NCI-H1436 treated with DMSO at 0.1 percent for 48 hours (cell line): ENCODE results near the gene AGO4.
"Not testable (repeated sequence)": the region's sequence is repeated elsewhere in the genome, so short reads cannot be mapped to it uniquely, and the experiment has no call there.

Source experiments
- DNase-seq: peaks from one replicate; lab custom pipeline; 2025; lab: John Stamatoyannopoulos, UW

AGO4 gene

DNA sequence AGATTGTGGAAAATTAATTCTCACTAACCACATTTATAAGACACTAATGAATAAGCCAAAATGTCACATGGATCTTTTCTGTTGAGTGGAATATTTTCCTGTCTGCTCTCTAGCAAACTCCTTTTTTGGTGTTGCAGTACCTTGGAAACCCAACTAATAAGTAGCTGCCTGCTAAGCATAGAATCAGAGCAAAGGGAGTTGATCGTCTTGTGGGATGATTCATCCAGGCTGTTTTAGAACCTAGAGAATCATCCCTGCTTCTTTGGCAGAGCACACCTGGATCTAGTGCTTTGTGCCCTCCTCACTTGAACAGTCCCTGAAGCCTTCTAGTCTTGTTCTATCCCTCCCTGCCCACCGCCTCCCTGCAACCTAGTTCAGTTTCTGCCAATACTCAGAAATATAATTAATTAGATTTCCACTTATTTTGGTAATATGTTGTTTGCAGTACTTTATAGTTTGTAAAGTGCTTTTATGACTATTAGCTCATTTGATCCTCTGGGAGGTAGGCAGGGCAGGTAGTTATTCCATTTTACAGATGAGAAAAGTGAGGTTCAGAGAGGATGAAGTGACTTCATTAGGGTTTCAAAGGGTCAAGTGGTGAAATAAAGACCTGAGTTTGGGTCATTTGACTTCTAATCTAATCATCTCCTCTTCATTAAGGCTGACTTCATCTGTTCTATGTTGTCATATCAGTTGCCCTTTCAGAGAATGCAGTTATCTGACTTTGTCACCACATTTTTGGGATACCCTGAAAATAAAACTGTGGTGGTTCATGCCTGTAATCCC is 2.5 kb downstream of the AGO4 start:
- DNase-seq = no peak

DNA sequence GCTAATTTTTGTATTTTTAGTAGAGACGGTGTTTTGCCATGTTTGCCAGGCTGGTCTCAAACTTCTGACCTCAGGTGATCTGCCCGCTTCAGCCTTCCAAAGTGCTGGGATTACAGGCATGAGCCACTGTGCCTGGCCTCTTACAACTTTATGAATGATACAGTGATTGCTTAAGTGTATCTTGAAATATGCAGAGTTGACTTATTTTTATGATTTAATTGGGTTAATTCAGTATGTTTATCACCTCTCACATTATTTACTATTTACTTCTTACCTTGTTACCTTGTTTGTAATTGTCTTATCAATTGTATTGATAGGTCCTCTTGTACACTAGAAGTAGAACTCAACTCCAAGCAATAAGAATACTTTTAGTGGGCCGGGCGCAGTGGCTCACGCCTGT is 4.9 kb downstream of the AGO4 start:
- not testable (repeated sequence) for DNase-seq

DNA sequence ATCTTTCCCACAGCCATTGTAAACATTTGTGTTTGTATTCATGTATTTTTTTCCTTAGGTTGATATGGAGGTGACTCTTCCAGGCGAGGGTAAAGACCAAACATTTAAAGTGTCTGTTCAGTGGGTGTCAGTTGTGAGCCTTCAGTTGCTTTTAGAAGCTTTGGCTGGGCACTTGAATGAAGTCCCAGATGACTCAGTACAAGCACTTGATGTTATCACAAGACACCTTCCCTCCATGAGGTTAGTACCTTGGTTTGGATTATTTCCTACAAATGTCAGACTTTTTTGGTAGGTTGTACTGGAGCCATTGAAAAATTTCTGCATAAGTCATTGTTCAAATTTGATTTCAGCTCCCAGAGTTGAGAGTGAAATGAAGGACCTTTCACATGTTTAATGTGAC is 17.4 kb downstream of the AGO4 start:
- DNase-seq = no peak

DNA sequence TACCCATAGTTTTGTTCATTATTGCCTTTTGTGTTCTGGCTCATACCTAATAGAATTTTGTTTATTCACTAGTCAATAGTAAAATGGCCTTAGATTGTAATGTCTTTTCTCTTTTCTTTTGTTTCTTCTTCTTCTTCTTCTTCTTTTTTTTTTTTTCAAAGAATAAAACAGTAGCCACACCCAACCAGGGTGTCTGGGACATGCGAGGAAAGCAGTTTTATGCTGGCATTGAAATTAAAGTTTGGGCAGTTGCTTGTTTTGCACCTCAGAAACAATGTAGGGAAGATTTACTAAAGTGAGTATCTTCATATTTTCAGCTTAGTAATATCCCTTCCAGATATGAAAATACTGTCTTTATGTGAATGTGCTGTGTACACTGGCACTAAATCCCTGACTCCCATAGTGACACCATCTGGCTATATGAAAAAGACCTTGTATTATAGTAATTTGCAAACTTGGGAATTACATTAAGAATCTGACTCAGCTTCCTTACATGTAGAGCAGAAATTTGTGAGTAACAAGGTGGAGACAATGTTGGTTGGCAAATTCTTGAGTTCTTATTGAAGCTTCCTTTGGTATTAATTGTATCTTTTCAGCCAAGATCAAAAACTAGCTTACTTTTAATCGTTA is 24.6 kb downstream of the AGO4 start:
- no peak for DNase-seq

DNA sequence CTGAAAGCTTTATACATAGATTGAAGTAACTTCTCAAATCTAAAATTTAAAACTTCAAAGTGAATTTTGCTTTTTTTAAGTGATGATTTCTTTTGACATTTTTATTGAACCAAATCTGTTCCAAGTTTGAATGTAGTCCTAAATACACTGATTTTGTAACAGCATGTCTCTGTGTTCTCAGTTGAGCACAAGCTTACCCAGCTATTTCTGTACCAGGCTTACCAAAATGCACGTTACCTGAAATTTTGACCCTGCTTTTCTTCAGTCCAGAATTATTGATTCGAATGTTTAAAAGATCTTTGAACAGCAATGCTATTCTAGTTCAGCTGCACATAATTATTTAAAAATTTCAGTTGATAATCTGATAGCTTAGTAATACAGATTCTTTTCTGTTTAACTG is 25.6 kb downstream of the AGO4 start:
- DNase-seq = no peak

DNA sequence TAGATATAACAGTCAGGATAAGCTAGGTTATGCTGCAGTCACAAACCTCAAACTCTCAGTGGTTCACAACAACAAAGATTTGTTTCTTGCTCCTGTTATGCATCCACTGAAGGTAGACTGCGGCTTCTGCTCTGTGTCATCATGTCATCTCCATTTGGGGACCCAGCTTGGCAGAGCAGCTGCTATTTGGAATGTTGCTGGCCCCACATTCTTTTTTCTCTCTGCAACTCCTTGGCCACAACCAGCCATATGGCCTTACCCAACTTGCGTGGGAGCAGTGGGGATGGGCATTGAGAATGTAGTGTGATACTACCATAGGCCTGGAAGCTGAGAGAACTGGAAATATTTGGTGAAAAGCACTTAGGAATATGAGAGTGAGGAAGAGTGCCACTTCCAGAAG is 26.4 kb downstream of the AGO4 start:
- no peak for DNase-seq

- no peak for DNase-seq
Measured at GRCh38 chr1:35835398-35835797, 27.6 kb downstream of the AGO4 start.

DNA sequence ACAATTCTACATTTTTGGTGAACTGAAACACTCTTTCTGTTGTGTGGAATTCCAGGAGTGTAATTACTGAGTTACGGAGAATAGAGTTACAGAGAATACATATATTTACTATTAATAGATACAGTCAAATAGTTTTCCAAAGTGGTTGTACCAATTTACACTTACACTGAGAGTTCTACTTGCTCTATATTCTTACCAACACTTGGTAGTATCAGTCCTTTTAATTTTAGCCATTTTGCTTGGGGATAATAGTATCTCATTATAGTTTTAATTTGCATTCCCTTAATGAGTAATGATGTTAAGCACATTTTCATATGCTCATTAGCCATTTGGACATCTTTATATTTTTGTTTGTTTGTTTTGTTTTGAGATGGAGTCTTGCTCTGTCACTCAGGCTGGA is 28.9 kb downstream of the AGO4 start:
- DNase-seq = no peak

DNA sequence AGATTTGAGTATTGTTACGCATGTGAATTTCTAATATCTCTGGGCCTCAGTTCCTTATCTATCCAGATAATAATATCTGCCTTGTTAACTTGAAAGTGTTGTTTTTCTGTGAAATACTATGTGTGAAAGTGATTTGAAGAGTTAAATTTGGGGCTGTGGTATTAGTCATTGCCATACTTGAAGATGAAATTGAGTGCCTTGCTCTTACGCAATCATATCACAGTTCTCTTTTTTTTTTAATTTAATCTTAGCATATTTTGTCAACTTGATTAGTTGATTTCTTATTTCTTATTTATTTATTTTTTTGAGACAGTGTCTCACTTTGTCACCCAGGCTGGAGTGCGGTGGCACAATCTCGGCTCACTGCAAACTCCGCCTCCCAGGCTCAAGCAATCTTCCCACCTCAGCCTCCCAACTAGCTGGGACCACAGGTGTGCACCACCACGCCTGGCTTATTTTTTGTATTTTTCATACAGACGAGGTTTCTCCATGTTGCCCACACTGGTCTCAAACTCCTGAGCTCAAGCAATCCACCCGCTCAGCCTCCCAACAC is 31.0 kb downstream of the AGO4 start:
- DNase-seq = no peak

DNA sequence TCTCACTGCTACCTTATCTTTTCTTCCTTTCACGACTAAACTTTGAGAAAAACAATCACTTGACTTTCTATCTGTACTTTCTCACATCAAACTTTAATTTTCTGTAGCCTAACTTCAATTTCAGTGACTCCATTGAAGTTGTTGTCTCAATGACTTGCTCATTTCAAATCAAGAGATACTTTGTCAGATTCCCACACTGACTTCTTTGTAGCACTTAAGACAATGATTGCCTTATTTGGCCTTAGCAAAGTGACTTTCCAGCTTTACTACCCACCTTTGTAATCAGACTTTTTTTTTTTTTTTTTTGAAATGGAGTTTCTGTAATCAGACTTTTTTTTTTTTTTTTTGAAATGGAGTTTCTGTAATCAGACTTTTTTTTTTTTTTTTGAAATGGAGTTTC is 37.0 kb downstream of the AGO4 start:
- no peak for DNase-seq

DNA sequence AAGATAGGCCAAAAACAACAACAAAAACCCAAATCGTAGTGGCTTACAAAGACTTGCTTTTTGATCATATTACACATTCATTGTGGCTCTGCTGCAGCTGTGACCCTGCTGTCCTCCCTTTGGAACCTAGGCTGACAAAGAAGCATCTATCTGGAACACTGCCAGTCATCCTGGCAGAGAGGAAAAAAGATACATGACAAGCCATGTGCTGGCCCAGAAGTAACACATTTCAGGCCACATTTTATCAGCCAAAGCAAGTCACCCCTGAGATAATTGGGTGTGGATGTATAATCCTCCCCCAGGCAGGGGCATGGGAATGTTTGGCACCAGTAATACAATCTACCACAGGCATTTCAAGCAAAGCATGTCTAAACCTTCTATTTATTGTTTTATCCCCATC is 38.0 kb downstream of the AGO4 start:
- DNase-seq = no peak

- DNase-seq = no peak
Measured at GRCh38 chr1:35847935-35848565, 40.2 kb downstream of the AGO4 start.

DNA sequence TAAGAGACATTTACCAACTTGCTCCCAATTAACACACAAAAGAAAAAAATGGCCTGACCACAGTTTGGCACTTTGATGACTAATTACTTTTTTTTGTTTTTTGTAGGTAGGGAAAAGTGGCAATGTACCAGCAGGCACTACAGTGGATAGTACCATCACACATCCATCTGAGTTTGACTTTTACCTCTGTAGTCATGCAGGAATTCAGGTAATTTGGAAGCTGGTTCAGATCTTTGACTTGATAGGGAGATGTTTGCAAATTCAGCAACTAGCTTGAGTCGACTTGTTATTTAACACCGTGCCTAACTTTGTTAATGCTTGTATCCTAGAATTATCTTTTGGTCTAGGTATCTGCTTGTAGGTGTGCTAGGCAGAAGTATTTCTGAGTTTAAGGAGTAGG is 42.2 kb downstream of the AGO4 start:
- no peak for DNase-seq

DNA sequence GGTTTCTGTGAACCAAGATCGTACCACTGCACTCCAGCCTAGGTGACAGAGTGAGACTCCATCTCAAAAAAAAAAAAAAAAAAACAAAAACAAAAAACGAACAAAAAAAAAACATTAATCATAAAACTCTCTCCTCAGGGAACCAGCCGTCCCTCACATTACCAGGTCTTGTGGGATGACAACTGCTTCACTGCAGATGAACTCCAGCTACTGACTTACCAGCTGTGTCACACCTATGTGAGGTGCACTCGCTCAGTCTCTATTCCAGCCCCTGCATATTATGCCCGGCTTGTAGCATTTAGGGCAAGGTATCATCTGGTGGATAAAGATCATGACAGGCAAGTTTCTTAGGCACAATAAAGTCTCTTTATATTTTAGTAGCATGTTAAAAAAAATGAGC is 42.9 kb downstream of the AGO4 start:
- DNase-seq = no peak

DNA sequence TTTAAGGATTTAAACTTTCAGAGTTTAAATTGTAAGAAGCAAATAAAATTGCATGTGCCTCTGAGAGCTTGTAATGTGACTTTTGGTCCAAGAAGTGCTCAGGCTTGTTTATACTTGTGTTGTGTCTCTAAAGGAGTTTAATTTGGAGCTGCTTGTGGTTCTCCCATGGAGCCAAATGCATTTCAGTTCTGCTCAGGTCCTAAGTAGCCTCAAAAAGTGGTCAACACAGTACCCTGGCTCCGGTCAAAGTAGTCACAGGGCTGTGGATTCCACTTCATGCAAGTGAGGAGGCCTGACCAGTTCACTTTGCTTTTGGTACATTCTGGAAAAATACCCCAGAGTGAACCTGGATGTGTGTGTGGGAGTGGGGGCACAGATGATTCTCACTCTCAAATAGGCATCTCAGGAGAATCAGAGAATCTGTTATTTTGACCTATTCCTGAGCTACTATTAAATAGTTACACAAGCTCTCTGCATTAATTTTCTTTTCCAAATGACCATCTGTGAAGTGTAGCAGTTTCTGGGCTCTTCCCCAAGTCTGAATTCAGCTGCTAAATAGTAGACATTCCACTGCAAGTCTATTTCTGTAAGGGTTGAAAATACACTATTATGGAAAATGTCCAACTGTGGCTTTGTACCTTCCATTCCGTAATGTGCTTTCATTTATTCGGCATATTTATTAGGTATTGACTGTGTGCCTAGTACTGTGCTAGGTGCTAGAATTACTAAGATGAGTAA is 43.5 kb downstream of the AGO4 start:
- no peak for DNase-seq

DNA sequence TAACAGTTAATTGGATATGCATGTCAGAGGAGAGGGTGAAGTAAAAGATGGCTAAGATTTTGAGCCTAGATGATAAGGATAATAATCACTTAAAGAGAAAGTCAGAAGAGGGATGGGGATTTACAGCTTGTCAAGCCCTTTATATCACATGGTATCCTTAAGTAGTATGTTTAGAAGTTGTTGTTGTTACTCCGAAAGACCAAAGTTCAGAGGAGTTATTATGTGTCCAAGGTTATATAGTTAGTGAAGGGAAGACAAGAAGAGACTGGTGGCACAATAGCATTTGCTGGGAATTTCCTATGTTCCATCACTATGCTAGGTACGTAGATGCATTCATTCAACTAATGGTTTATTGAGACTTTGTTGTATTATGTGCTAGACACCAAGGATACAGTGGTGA is 44.4 kb downstream of the AGO4 start:
- no peak for DNase-seq

- no peak for DNase-seq
Measured at GRCh38 chr1:35854989-35855700, 47.3 kb downstream of the AGO4 start.

- DNase-seq = no peak
Measured at GRCh38 chr1:35856964-35857363, 49.1 kb downstream of the AGO4 start.

GRCh38 chr1:35857830-35858229 is 50.0 kb downstream of the AGO4 start:
- DNase-seq = no peak

GRCh38 chr1:35860696-35861095 is 52.9 kb downstream of the AGO4 start:
- DNase-seq = no peak

DNA sequence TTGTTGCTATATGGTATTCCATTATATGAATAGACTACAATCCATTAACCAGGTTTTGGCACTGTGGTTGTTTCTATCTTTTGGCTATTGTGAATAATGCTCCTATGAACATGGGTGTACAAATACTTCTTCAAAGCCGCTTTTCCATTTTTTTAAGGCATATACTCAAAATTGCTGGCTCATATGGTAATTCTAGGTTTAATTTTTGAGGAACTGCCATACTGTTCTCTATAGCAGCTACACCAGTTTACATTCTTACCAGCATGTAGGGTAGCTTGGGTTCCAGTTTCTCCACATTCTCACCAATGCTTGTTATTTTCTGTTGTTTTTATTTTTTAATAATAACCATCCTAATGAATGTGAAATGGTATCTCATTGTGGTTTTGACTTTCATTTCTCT is 55.3 kb downstream of the AGO4 start:
- DNase-seq = no peak
